ENCODE results near the gene AKAP8L.

DNA sequence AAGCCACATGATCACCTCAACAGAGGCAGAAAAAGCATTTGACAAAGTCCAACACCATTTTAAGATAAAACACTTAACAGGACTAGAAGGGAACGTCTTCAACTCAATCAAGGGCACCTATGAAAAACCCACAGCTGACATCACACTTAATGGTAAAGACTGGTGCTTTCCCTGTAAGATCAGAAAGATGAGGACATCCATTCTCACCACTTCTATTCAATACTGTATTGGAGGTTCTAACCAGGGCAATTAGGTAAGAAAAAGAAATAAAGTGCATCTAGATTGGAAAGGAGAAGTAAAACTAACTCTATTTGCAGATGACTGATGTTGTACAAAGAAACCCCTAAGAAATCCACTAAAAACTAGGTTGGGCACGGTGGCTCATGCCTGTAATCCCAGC is 28.0 kb downstream of the AKAP8L start:
- TF ChIP-seq, protein P1, sequence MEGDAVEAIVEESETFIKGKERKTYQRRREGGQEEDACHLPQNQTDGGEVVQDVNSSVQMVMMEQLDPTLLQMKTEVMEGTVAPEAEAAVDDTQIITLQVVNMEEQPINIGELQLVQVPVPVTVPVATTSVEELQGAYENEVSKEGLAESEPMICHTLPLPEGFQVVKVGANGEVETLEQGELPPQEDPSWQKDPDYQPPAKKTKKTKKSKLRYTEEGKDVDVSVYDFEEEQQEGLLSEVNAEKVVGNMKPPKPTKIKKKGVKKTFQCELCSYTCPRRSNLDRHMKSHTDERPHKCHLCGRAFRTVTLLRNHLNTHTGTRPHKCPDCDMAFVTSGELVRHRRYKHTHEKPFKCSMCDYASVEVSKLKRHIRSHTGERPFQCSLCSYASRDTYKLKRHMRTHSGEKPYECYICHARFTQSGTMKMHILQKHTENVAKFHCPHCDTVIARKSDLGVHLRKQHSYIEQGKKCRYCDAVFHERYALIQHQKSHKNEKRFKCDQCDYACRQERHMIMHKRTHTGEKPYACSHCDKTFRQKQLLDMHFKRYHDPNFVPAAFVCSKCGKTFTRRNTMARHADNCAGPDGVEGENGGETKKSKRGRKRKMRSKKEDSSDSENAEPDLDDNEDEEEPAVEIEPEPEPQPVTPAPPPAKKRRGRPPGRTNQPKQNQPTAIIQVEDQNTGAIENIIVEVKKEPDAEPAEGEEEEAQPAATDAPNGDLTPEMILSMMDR (IDR thresholded peaks at IDR 0.05): no peak
- no peak for TF ChIP-seq POLR2A (IDR thresholded peaks at IDR 0.05)
